GM12892 (cell line): ENCODE data around the gene NCAN.

Experiments
- POLR2A ChIP-seq: IDR thresholded peaks from 2 replicates; pipeline ENCODE4 v1.6.1; 2011; ENCODE audit warnings: low read depth, low read length, control low read depth
- POLR2AphosphoS5 ChIP-seq: IDR thresholded peaks from 2 replicates; pipeline ENCODE4 v1.6.1; 2011; ENCODE audit warnings: low read depth, low read length, control low read depth
- TAF1 ChIP-seq: IDR thresholded peaks from 2 replicates; pipeline ENCODE4 v1.6.1; 2011; ENCODE audit warnings: low read depth, mild to moderate bottlenecking, control low read depth, low read length, borderline replicate concordance

DNA sequence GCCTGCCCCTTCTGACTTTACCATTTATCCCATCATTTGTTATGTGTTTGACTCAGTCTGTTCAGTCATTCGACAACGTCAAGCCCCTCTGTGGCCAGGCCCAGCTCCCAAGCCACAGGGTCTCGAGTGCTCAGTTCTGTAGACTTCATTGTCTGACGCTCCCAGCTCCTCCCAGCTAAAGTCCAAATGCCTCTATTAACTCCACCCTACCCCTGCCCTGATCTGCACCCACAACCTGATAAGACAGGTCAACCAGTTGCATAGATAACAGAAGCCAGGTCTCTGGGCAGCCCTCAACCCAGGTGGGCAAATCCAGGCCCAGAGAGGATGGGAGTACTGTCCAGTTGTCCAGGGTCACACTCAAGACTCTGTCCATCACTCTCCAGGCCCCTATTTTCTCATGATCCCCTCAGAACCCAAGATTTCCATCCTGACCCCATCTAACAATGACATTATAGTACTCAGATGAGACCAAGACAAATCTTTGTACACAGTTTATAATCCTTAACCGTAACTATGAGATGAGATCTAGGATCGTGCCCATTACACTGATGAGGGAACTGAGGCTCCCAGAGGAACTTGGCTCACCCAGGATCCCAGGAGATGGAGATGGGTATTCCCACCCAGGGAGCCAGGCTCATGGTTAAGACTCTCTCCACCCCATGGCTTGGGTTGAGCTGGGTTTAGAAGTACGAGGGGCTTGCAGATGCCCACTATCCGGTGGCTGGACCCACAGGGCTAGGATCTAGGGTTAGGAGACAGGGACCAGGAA lies 60.3 kb downstream of the NCAN start:
- TF ChIP-seq POLR2A (no peak), POLR2AphosphoS5 (no peak), TAF1 (no peak)
